GM21737 (cell line): ENCODE data around the gene RTP2.

Source experiments
- ATAC-seq: cut with Tn5 transposase; IDR thresholded peaks from one replicate; pipeline ENCODE4 v1.9.1; 2021; ENCODE audit warnings: mild to moderate bottlenecking, moderate library complexity; ENCODE audit not compliant: unreplicated experiment

Gene RTP2

GRCh38 chr3:187702507-187703033 is at the start of gene RTP2:
TSS of gene RTP2 (minus strand) at chr3:187702557. CDS start at chr3:187702128, 429 bp downstream.
- ATAC-seq = no peak

GRCh38 chr3:187750513-187751123 is 48.3 kb upstream of the RTP2 start:
- ATAC-seq = no peak

GRCh38 chr3:187750006-187750512 is 47.7 kb upstream of the RTP2 start:
- ATAC-seq = no peak

- ATAC-seq = peak; percentile 48
These were observed 45.7 kb upstream of the RTP2 start for GRCh38 chr3:187748050-187748481.

- no peak for ATAC-seq
These were observed 45.1 kb upstream of the RTP2 start for GRCh38 chr3:187747506-187747905.

- ATAC-seq = no peak
These were observed 44.3 kb upstream of the RTP2 start for GRCh38 chr3:187746442-187747281.

GRCh38 chr3:187746059-187746441 is 43.7 kb upstream of the RTP2 start:
- no peak for ATAC-seq

GRCh38 chr3:187745201-187746058 is 43.1 kb upstream of the RTP2 start, which contains the start of gene BCL6:
TSS of gene BCL6 (minus strand) at chr3:187745468. CDS start at chr3:187733693, 11,775 bp downstream.
- ATAC-seq = peak; percentile 64

- ATAC-seq = no peak
These were observed 42.1 kb upstream of the RTP2 start for GRCh38 chr3:187744169-187745151.

- no peak for ATAC-seq
These were observed 41.1 kb upstream of the RTP2 start for GRCh38 chr3:187743195-187744141.

GRCh38 chr3:187742351-187743171 is 40.2 kb upstream of the RTP2 start:
- no peak for ATAC-seq

- no peak for ATAC-seq
These were observed 39.3 kb upstream of the RTP2 start for GRCh38 chr3:187741403-187742350.

- ATAC-seq = no peak
These were observed 38.4 kb upstream of the RTP2 start for GRCh38 chr3:187740421-187741399.

- ATAC-seq = no peak
These were observed 37.4 kb upstream of the RTP2 start for GRCh38 chr3:187739561-187740332.
